Peyer's patch (tissue), 4 donors: ENCODE data around the gene RGMA.

Experiments
- POLR2A ChIP-seq, 2 donors: fragments of 450-650 bp; IDR thresholded peaks; one replicate each; pipeline ENCODE4 v1.5.1; 2017; ENCODE audit warnings: antibody characterized with exemption in 2 of 2, mild to moderate bottlenecking in 2 of 2, moderate library complexity in 2 of 2
- TF ChIP-seq, protein P1 (sequence below), 6 experiments: fragments of 450-650 bp in 4 of 6; fragments of 200-600 bp in 2 of 6; sonication (generic) in 1 of 6; IDR thresholded peaks; one replicate each; pipeline ENCODE4 v1.5.1; 2017 to 2019; ENCODE audit warnings: antibody characterized with exemption in 6 of 6, mild to moderate bottlenecking in 3 of 6, moderate library complexity in 1 of 6

DNA sequence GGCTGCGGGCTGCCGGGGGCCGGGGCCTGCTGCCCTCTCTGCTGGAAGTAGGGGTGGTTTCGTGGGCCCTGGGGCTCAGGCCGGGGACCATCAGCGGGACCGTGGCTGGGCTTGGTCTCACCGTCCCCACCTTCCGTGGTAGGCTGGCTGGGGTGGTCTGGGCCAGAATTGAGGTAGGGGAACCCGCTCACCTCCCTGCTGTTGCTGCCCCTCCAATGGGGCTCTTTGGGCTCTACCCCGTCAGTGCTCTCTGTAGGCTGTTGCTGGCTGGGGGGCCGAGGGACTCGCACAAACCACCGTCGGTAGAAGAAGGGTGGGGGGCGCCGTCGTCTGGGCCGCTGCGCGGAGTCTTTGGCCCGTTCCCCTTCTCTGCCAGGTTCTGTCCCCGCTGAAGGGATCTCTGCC, 23.4 kb downstream of the RGMA start:
- TF ChIP-seq, protein P1, sequence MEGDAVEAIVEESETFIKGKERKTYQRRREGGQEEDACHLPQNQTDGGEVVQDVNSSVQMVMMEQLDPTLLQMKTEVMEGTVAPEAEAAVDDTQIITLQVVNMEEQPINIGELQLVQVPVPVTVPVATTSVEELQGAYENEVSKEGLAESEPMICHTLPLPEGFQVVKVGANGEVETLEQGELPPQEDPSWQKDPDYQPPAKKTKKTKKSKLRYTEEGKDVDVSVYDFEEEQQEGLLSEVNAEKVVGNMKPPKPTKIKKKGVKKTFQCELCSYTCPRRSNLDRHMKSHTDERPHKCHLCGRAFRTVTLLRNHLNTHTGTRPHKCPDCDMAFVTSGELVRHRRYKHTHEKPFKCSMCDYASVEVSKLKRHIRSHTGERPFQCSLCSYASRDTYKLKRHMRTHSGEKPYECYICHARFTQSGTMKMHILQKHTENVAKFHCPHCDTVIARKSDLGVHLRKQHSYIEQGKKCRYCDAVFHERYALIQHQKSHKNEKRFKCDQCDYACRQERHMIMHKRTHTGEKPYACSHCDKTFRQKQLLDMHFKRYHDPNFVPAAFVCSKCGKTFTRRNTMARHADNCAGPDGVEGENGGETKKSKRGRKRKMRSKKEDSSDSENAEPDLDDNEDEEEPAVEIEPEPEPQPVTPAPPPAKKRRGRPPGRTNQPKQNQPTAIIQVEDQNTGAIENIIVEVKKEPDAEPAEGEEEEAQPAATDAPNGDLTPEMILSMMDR (IDR thresholded peaks at IDR 0.05) = no peak
- TF ChIP-seq POLR2A (IDR thresholded peaks at IDR 0.05) = no peak
